Myocyte (in vitro differentiated cells): ENCODE measurements around the gene ZNF410. TPM values are rescaled to one million over a fixed set of nuclear protein-coding genes. Genes with fewer than 3 reads are reported as not detected.
A peak's percentile ranks its signal among the peaks of the same experiment; 100 is the strongest.
"Not testable (repeated sequence)": the region's sequence is repeated elsewhere in the genome, so short reads cannot be mapped to it uniquely, and the experiment has no call there.

Source experiments
- DNase-seq: peaks from one replicate; pipeline ENCODE4 v3.0.0-alpha.2; 2012; ENCODE audit warnings: low read depth
- polyA plus RNA-seq: library from polyadenylated mRNA; unstranded; fragments of >200 nt; gene quantifications from one replicate; pipeline ENCODE4 v1.2.1, GENCODE V29; 2012; ENCODE audit warnings: missing spikeins
- total RNA-seq: library from RNA; depleted of rRNA; stranded (reverse); fragments of >200 nt; gene quantifications from 2 replicates; pipeline ENCODE4 v1.2.3, GENCODE V29; 2014

The ZNF410 gene, protein sequence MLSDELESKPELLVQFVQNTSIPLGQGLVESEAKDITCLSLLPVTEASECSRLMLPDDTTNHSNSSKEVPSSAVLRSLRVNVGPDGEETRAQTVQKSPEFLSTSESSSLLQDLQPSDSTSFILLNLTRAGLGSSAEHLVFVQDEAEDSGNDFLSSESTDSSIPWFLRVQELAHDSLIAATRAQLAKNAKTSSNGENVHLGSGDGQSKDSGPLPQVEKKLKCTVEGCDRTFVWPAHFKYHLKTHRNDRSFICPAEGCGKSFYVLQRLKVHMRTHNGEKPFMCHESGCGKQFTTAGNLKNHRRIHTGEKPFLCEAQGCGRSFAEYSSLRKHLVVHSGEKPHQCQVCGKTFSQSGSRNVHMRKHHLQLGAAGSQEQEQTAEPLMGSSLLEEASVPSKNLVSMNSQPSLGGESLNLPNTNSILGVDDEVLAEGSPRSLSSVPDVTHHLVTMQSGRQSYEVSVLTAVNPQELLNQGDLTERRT
- total RNA-seq: 35.6 and 52.7 TPM in 2 replicates
- polyA plus RNA-seq: 31.9 TPM

DNA sequence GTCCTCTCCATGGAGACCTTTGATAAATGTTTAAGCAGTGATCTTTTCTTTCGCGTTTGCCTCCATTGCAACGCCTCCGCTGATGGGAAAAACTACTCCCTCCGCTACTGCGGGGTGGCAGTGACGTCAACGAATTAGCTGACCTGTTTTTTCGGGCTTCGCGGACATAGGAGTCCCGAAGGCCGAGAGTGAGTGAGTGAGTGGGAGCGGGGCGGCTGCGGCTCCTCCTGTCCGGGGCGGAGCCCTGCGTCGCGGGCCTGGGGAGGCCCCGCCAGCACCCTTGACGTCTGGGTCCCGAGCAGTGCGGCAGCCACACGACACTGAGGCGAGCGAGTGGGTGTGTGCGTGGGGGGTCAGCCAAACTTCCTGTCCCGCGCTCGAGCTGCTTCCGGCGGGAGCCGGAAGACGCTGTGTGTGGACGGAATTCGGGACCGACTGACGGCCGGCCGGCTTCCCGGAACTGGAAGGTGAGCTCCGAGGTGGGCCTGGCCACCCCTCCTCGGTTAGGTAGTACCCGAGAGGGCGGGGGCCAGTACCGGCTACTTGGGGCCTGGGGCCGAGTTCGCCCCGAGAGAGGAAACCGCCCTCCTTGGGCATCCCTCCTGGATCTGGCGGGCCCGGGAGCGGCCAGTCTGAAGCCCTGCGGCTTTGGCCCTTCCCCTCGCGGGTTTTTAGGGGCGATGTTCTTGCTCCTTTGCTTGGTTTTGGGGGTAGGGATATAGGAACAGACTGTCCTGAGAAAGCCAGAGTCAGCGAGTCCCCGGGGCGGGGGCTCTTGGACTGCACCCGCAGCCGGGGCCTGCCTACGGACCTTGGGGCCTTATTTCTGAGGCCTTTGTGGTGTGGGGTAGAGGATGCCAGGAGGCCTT, at the start of gene ZNF410:
Gene ZNF410 (plus strand): TSS at position 411 of the 869 bp plus-strand sequence. CDS start 5,317 bp downstream, outside the sequence.
- DNase-seq: peak; percentile 97

- not testable (repeated sequence) for DNase-seq
These were observed 48.2 kb upstream of the ZNF410 start for GRCh38 chr14:73838293-73839034.

- no peak for DNase-seq
These were observed 44.5 kb upstream of the ZNF410 start for GRCh38 chr14:73842201-73842600.

DNA sequence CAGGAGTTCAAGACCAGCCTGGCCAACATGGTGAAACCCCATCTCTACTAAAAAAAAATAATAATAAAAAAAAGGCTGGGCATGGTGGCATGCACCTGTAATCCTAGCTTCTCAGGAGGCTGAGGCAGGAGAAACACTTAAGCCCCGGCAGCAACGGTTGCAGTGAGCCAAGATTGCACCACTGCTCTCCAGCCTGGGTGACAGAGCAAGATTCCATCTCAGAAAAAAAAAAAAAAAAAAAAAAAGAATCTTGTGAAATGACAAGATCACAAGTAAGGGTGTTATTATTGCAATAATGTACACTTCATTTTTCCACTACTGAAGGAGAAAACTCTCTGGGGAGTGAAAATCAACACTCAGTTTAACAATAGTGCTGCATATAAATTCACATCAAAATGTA, 43.8 kb upstream of the ZNF410 start:
- no peak for DNase-seq

DNA sequence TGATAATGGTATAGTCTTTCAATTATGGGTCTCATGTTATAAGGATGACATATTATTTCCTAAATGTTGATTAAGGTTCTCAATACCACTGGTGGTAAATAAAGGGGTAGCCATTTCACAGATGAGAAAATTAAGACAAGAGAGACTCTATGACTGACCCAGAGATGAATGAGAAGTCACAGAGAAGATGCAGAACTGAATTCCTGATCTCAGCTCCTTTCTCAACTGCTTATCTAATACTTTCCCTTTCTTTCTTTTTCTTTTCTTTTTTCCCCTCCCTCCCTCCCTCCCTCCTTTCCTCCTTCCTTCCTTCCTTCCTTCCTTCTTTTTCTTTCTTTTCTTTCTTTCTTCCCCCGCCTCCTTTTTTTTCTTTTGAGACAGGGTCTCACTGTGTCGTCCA, 43.4 kb upstream of the ZNF410 start:
- DNase-seq: no peak

- DNase-seq: no peak
These were observed 39.7 kb upstream of the ZNF410 start for GRCh38 chr14:73846947-73847346.

- DNase-seq: peak; percentile 20
These were observed 35.7 kb upstream of the ZNF410 start for GRCh38 chr14:73851000-73851399.

DNA sequence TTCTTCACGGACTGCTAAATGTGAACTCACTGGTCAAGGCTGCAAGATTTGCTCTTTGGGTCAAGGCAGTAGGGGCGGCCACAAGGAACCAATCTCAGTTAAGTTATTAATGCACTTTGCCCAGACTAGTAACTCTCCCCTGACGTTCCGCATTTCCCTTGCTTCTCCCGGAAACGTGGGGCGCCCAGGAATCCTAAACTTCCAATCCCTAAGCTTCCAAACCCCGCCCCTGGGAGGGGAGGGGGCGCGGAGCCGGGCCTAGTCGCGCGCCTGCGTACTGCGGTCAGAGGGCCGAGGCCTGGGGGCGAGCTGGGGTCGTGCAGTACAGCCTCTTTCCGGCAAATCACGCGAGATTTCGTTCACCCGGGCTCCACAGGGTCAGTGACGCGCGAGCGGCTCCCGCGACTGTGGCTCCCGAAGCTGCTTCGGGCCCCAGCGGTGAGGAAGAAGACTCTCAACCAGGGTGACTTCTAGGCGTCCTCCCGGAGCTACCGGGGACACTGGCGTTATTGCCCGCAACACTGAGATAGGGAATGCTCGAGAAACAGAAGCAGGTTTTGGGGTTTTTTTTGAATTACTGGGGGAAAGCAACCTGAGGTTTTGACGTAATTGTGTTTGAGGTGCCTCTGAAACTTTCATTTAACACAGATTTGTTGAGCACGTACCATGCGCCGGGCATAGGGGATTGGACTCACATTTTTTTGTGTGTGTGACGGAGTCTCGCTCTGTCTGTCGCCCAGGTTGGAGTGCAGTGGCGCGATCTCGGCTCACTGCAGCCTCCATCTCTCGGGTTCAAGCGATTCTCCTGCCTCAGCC, 34.9 kb upstream of the ZNF410 start, which contains the start of gene PTGR2:
Gene PTGR2 (plus strand): TSS at position 265 of the 816 bp plus-strand sequence. CDS start 7,032 bp downstream, outside the sequence.
- peak; percentile 98 for DNase-seq

DNA sequence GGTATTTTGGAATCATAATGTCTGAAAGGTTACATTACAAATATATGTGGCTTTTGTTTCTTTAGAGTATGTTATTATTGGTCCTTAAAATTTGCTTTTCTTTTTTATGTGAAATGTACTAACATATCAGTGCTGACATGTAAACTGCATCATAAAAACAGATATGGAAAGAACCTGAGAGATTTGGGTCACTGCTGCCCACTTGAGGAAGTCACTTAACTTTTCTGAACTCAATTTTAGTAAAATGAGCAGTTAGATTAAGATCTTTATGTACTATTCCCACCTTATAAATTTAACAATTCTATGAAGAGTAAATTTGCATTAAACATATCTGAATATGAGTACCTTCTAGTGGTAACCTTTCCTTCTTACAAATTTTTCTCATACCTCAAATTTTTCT, 27.5 kb upstream of the ZNF410 start:
- no peak for DNase-seq

GRCh38 chr14:73861073-73861472, 25.6 kb upstream of the ZNF410 start:
- DNase-seq: no peak

DNA sequence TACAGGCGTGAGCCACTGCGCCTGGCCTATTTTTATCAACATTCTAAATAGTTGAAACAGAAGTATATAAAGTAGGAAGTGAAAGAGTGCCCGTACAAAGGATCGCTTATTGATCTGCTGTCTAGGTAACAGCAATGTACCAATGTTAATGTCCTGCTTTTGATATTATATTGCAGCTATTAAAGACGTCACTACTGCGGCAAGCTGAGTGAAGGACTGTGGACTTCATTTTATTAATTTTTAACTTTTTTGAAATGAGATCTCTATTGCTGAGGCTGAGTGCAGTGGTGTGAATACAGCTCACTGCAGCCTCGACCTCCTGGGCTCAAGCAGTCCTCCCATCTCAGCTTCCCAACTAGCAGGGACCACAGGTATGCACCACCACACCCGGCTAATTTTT, 24.2 kb upstream of the ZNF410 start:
- no peak for DNase-seq

DNA sequence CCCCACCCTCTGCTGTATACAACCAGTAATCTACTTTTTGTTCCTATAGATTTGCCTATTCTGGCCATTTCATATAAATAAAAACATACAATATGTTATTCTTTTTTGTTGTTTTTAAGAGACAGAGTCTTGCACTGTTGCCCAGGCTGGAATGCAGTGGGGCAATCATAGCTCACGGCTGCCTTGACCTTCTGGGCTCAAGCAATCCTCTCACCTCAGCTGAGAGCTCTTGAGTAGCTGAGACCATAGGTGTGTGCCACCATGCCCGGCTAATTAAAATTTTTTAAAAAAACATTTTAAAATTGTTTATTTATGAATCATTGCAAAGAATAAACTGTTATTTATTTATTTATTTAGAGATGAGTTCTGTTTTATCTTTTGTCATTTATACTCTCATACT, 23.4 kb upstream of the ZNF410 start:
- no peak for DNase-seq

DNA sequence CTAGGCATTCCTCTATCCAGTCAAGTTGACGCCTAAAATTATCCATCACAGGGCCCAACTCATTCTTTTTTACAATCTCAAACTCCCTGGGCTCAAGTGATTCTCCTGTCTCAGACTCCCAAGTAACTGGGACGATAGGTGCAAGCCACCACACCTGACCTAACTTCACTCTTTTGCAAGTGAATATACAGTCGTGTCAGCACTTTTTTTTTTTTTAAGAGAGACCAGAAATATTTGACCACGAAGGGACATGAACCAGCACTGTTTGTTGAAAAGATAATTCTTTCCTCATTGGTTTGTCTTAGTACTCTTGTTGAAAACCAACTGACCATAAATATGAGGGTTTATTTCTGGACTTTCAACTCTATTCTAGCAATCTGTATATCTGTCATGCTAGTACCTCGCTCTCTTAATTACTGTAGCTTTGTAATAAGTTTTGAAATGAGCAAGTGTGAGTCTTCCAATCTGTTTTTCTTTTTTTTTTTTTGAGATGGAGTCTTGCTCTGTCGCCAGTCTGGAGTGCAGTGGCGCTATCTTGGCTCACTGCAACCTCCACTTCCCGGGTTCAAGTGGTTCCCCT, 21.0 kb upstream of the ZNF410 start:
- no peak for DNase-seq

- not testable (repeated sequence) for DNase-seq
These were observed 16.9 kb upstream of the ZNF410 start for GRCh38 chr14:73869754-73870153.

GRCh38 chr14:73870525-73871235, 16.0 kb upstream of the ZNF410 start:
- no peak for DNase-seq

GRCh38 chr14:73873660-73874059, 13.0 kb upstream of the ZNF410 start:
- no peak for DNase-seq

DNA sequence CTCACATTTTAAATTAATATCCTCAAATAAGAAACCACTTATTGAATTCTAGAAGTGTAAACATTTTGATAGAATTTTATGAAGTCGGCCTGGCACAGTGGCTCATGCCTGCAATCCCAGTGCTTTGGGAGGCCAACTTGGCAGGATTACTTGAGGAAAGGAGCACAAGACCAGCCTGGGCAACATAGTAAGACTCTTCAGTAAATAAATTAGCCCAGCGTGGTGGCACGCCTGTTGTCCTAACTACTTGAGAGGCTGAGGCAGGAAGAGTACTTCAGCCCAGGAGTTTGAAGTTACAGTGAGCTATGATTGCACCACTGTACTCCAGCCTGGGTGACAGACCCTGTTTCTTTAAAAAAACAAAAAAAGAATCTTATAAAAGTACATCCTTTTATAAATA, 8.9 kb upstream of the ZNF410 start:
- no peak for DNase-seq

DNA sequence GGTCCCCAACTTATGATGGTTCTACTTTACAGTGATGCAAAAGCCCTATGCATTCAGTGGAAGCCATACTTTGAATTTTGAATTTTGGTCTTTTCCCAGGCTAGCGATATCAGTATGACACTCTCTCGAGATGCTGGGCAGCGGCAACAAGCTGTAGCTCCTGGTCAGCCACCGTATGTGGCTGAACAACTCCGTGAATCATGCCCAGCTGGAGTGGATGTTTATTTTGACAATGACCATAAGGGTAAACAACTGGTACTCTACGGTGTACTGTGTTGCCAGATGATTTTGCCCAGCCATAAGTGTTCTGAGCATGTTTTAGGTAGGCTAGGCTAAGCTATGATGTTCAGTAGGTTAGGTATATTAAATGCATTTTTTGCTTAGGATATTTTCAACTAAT, 8.2 kb upstream of the ZNF410 start:
- DNase-seq: no peak

- no peak for DNase-seq
These were observed 7.6 kb upstream of the ZNF410 start for GRCh38 chr14:73879027-73879426.
